Measurements from ENCODE around the gene CD38. TPM values are rescaled to one million over a fixed set of nuclear protein-coding genes. Genes with fewer than 3 reads are reported as not detected.

CD38 gene
- total RNA-seq, 1 experiment from 2014 or later, result not detected

DNA sequence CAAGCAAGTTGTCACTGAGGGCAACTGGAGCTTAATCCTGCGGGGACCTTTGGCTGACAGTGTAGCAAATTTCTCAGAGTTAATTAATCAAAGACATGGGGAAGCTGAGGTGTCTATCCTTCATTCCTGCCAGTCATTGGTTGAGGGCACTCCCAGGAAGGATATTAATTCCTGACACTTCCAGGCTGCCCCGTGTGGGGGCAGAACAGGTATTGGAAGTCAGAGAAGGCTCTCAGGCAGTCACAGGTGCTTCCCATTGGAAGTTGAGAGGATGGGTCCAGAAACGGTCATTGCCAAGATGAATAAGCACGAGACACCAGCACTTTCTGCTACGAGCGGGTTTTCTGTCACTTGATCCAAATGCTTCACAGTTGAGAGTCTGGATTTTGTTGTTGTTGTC, 29.1 kb upstream of the CD38 start:
- H3K27me3 ChIP-seq (ENCODE audit: low read length), result no peaks in the 10 kb centered on the region
- no peaks in the 10 kb centered on the region for H3K79me2 ChIP-seq (ENCODE audit: low read length)
- no peak for ATAC-seq
- H3K4me1 ChIP-seq (ENCODE audit: insufficient read depth, low read length), result 0 out of 2 replicates have a peak, but pooled peaks cover under 1% of the 10 kb centered on the region
- H3K9me2 ChIP-seq (replicated peaks; ENCODE audit: low read length), result no peaks in the 10 kb centered on the region
- no peak for TF ChIP-seq EZH2 (IDR thresholded peaks at IDR 0.05; ENCODE audit: low read length, unreplicated experiment)
- TF ChIP-seq EZH2phosphoT487 (IDR thresholded peaks at IDR 0.05; ENCODE audit: borderline replicate concordance, low read length), result no peak
- TF ChIP-seq, protein P1, sequence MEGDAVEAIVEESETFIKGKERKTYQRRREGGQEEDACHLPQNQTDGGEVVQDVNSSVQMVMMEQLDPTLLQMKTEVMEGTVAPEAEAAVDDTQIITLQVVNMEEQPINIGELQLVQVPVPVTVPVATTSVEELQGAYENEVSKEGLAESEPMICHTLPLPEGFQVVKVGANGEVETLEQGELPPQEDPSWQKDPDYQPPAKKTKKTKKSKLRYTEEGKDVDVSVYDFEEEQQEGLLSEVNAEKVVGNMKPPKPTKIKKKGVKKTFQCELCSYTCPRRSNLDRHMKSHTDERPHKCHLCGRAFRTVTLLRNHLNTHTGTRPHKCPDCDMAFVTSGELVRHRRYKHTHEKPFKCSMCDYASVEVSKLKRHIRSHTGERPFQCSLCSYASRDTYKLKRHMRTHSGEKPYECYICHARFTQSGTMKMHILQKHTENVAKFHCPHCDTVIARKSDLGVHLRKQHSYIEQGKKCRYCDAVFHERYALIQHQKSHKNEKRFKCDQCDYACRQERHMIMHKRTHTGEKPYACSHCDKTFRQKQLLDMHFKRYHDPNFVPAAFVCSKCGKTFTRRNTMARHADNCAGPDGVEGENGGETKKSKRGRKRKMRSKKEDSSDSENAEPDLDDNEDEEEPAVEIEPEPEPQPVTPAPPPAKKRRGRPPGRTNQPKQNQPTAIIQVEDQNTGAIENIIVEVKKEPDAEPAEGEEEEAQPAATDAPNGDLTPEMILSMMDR (conservative IDR thresholded peaks at IDR 0.05; ENCODE audit: low read depth, low read length), result no peak
- H3K36me3 ChIP-seq (ENCODE audit: low read depth, low read length), result no peaks in the 10 kb centered on the region
- H3K9ac ChIP-seq (ENCODE audit: low read length), result no peak overlapping the region
- H3K9me3 ChIP-seq (ENCODE audit: low read length), result no peaks in the 10 kb centered on the region
- H3K4me3 ChIP-seq (ENCODE audit: low read length), result no peak overlapping the region
- DNase-seq, result no peak
- no peak overlapping the region for H2AFZ ChIP-seq (ENCODE audit: low read length)
- no TSS peak for BruUV-seq (replicated peaks)
- CTCF ChIA-PET, result no interaction called here
- H3K27ac ChIP-seq (ENCODE audit: low read length), result no peak overlapping the region
- no peaks in the 10 kb centered on the region for H3F3A ChIP-seq (ENCODE audit: low read length, unreplicated experiment)
- intact Hi-C loops (cut with micrococcal nuclease), result no loop called here
- H3K4me2 ChIP-seq (ENCODE audit: low read length), result no peak overlapping the region
- H4K20me1 ChIP-seq (ENCODE audit: low read length), result no peaks in the 10 kb centered on the region
- POLR2A ChIA-PET (ENCODE audit: unreplicated experiment), result no interaction called here

DNA sequence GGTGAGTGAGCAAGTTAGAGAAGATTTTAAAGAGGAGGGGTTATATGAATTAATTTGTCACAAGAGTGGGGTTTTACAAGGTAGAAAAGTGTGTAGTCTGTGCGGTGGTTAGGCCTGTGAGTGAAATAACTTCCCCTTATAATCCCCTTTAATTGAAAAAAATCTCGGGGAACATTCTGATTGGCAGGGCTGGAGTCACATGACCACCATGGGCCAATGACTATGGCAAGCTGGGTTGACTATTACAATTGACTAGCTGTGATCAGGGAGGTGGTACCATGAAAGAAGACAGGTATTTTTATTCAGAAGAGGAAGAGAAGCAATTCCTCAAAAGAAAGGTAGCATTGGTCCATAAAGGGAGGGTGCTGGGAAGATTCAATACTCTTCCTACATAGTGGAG, 27.0 kb upstream of the CD38 start:
- BruUV-seq (replicated peaks), result no TSS peak
- no peak overlapping the region for H3K9ac ChIP-seq (ENCODE audit: low read length)
- POLR2A ChIA-PET (ENCODE audit: unreplicated experiment), result no interaction called here
- H3K27me3 ChIP-seq (ENCODE audit: low read length), result no peaks in the 10 kb centered on the region
- intact Hi-C loops (cut with micrococcal nuclease), result no loop called here
- no peak overlapping the region for H3K4me2 ChIP-seq (ENCODE audit: low read length)
- DNase-seq, result no peak
- H3F3A ChIP-seq (ENCODE audit: low read length, unreplicated experiment), result no peaks in the 10 kb centered on the region
- TF ChIP-seq EZH2phosphoT487 (IDR thresholded peaks at IDR 0.05; ENCODE audit: borderline replicate concordance, low read length) (no peak), EZH2 (IDR thresholded peaks at IDR 0.05; ENCODE audit: low read length, unreplicated experiment) (no peak)
- TF ChIP-seq, protein P1 (conservative IDR thresholded peaks at IDR 0.05; ENCODE audit: low read depth, low read length), result no peak
- CTCF ChIA-PET, result no interaction called here
- H2AFZ ChIP-seq (ENCODE audit: low read length), result no peak overlapping the region
- H3K9me3 ChIP-seq (ENCODE audit: low read length), result no peaks in the 10 kb centered on the region
- no peaks in the 10 kb centered on the region for H4K20me1 ChIP-seq (ENCODE audit: low read length)
- H3K9me2 ChIP-seq (replicated peaks; ENCODE audit: low read length), result no peaks in the 10 kb centered on the region
- no peak for ATAC-seq
- peaks cover 14% of the 10 kb centered on the region for H3K4me1 ChIP-seq (ENCODE audit: insufficient read depth, low read length)
- H3K4me3 ChIP-seq (ENCODE audit: low read length), result no peak overlapping the region
- no peaks in the 10 kb centered on the region for H3K36me3 ChIP-seq (ENCODE audit: low read depth, low read length)
- H3K27ac ChIP-seq (ENCODE audit: low read length), result no peak overlapping the region
- H3K79me2 ChIP-seq (ENCODE audit: low read length), result no peaks in the 10 kb centered on the region

DNA sequence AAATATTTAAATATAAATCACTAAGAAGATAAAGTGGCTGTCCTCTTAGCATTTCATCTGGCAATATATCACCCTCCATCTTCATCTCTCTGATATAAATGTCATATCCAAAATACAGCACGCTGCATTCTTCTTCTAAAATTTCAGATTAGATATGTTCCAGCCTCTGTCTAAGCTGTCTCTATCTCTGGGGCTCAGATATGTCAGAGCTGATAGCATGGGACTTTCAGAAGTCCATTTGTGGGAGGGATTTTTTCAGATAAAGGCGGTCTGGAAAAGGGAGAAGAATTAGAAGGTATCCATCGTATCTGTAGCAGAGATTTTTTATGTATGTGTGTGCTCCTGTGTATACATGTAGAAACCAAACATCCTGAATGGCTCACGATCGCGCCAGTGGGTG, 25.0 kb upstream of the CD38 start:
- Histone ChIP-seq H4K20me1 (ENCODE audit: low read length) (no peaks in the 10 kb centered on the region), H3K4me2 (ENCODE audit: low read length) (no peak overlapping the region), H3K4me1 (ENCODE audit: insufficient read depth, low read length) (peaks cover 23% of the 10 kb centered on the region), H3K4me3 (ENCODE audit: low read length) (no peak overlapping the region), H3K27me3 (ENCODE audit: low read length) (no peaks in the 10 kb centered on the region), H3F3A (ENCODE audit: low read length, unreplicated experiment) (no peaks in the 10 kb centered on the region), H3K9me2 (replicated peaks; ENCODE audit: low read length) (no peaks in the 10 kb centered on the region), H3K9ac (ENCODE audit: low read length) (no peak overlapping the region), H3K79me2 (ENCODE audit: low read length) (no peaks in the 10 kb centered on the region), H3K9me3 (ENCODE audit: low read length) (no peaks in the 10 kb centered on the region), H2AFZ (ENCODE audit: low read length) (no peak overlapping the region), H3K36me3 (ENCODE audit: low read depth, low read length) (no peaks in the 10 kb centered on the region), H3K27ac (ENCODE audit: low read length) (no peak overlapping the region)
- no peak for ATAC-seq
- POLR2A ChIA-PET (ENCODE audit: unreplicated experiment), result no interaction called here
- TF ChIP-seq EZH2 (IDR thresholded peaks at IDR 0.05; ENCODE audit: low read length, unreplicated experiment) (no peak), EZH2phosphoT487 (IDR thresholded peaks at IDR 0.05; ENCODE audit: borderline replicate concordance, low read length) (no peak)
- TF ChIP-seq, protein P1 (conservative IDR thresholded peaks at IDR 0.05; ENCODE audit: low read depth, low read length), result no peak
- DNase-seq, result no peak
- BruUV-seq (replicated peaks), result no TSS peak
- CTCF ChIA-PET, result no interaction called here
- intact Hi-C loops (cut with micrococcal nuclease), result no loop called here
